HL-60 (cell line): ENCODE results near the gene DISP1.

Experiments used
- GABPA ChIP-seq: IDR thresholded peaks from 2 replicates; pipeline ENCODE4 v1.6.1; 2012; ENCODE audit warnings: low read depth
- POLR2AphosphoS5 ChIP-seq: IDR thresholded peaks from 2 replicates; pipeline ENCODE4 v1.6.1; 2012; ENCODE audit warnings: low read depth
- SPI1 ChIP-seq: IDR thresholded peaks from 2 replicates; pipeline ENCODE4 v1.6.1; 2012; ENCODE audit warnings: low read depth, mild to moderate bottlenecking, borderline replicate concordance
- TF ChIP-seq, protein P1 (sequence below): IDR thresholded peaks from one replicate; pipeline ENCODE4 v1.5.1; 2011; ENCODE audit warnings: low read length, control low read depth, inconsistent platforms; ENCODE audit not compliant: insufficient read depth
- TF ChIP-seq, protein P2 (sequence below): IDR thresholded peaks from 2 replicates; pipeline ENCODE4 v1.6.1; 2012; ENCODE audit warnings: low read depth; ENCODE audit not compliant: insufficient replicate concordance

DNA sequence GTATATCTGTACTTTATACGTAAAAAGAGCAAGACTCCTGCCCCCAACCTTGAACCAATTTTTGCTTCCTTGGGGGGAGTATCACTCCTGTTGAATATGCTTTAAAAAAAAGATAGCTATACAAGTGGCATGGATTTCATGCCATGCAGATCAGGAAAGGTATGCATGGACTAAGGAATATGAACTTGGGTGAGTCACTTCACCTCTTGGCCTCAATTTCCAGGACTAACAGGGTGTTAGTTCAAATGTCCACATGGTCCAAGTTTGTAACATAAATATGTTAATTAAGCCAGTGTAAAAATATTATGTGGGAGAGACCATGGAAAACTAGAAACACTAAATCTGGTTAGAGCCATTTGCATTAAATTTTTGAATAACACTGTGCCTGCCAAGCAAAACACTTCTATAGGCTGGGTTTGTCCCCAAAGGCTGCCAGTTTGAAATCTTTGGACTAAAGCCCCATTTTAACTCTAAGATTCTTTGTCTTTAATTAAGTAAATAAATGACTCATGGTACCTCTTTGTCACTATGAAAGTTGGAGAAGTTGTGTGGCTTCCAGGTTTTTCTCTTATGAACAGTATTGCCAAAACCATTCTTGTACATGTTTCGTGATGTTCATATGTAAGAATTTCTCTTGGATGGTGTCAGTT is 44.7 kb upstream of the DISP1 start:
- TF ChIP-seq, protein P1, sequence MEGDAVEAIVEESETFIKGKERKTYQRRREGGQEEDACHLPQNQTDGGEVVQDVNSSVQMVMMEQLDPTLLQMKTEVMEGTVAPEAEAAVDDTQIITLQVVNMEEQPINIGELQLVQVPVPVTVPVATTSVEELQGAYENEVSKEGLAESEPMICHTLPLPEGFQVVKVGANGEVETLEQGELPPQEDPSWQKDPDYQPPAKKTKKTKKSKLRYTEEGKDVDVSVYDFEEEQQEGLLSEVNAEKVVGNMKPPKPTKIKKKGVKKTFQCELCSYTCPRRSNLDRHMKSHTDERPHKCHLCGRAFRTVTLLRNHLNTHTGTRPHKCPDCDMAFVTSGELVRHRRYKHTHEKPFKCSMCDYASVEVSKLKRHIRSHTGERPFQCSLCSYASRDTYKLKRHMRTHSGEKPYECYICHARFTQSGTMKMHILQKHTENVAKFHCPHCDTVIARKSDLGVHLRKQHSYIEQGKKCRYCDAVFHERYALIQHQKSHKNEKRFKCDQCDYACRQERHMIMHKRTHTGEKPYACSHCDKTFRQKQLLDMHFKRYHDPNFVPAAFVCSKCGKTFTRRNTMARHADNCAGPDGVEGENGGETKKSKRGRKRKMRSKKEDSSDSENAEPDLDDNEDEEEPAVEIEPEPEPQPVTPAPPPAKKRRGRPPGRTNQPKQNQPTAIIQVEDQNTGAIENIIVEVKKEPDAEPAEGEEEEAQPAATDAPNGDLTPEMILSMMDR, result no peak
- no peak for TF ChIP-seq POLR2AphosphoS5
- TF ChIP-seq SPI1, result no peak
- no peak for TF ChIP-seq GABPA
- TF ChIP-seq, protein P2, sequence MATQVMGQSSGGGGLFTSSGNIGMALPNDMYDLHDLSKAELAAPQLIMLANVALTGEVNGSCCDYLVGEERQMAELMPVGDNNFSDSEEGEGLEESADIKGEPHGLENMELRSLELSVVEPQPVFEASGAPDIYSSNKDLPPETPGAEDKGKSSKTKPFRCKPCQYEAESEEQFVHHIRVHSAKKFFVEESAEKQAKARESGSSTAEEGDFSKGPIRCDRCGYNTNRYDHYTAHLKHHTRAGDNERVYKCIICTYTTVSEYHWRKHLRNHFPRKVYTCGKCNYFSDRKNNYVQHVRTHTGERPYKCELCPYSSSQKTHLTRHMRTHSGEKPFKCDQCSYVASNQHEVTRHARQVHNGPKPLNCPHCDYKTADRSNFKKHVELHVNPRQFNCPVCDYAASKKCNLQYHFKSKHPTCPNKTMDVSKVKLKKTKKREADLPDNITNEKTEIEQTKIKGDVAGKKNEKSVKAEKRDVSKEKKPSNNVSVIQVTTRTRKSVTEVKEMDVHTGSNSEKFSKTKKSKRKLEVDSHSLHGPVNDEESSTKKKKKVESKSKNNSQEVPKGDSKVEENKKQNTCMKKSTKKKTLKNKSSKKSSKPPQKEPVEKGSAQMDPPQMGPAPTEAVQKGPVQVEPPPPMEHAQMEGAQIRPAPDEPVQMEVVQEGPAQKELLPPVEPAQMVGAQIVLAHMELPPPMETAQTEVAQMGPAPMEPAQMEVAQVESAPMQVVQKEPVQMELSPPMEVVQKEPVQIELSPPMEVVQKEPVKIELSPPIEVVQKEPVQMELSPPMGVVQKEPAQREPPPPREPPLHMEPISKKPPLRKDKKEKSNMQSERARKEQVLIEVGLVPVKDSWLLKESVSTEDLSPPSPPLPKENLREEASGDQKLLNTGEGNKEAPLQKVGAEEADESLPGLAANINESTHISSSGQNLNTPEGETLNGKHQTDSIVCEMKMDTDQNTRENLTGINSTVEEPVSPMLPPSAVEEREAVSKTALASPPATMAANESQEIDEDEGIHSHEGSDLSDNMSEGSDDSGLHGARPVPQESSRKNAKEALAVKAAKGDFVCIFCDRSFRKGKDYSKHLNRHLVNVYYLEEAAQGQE, result no peak
